NT2/D1 (cell line): ENCODE measurements around the gene TOR1B.

ENCODE experiments used
- SUZ12 ChIP-seq: IDR thresholded peaks from 2 replicates; pipeline ENCODE4 v1.6.1; 2011; ENCODE audit not compliant: insufficient read length, insufficient read depth; ENCODE audit errors: extremely low read depth
- YY1 ChIP-seq: IDR thresholded peaks from 2 replicates; pipeline ENCODE4 v1.6.1; 2011; ENCODE audit not compliant: insufficient read length, insufficient read depth
- ZNF274 ChIP-seq: IDR thresholded peaks from 2 replicates; pipeline ENCODE4 v1.6.1; 2011; ENCODE audit warnings: mild to moderate bottlenecking, low read depth, low read length

DNA sequence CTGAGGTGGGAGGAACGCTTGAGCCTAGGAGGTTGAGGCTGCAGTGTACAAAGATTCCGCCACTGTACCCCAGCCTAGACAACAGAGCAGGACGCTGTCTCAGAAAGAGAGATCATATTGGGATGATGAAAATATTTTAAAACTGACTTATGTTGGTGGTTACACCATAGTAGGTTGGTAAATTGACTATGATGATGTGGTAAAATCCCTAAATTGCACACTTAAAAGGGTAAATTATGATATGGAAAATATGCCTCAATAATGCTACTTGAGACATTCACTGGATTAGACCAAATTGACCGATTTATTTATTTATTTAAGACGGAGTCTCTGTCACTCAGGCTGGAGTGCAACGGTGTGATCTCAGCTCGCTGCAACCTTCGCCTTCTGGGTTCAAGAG is 21.9 kb upstream of the TOR1B start:
- TF ChIP-seq YY1 (no peak), SUZ12 (no peak), ZNF274 (no peak)
